HEK293T (cell line): Measurements from ENCODE around the gene CPNE2.

ENCODE experiments used
- CTCF ChIA-PET: fragments of 350-600 bp; formaldehyde crosslinking; extraction: SDS; loops from one replicate; lab custom pipeline; 2021; ENCODE audit warnings: antibody characterized with exemption, inconsistent platforms; lab: Yijun Ruan, JAX
- POLR2A ChIA-PET: fragments of 350-600 bp; formaldehyde crosslinking; extraction: SDS; loops from one replicate; lab custom pipeline; 2020; ENCODE audit warnings: antibody characterized with exemption, inconsistent platforms; lab: Yijun Ruan, JAX
- DNase-seq: peaks from one replicate; pipeline ENCODE4 v3.0.0; 2012; ENCODE audit warnings: mixed read lengths; ENCODE audit errors: extremely low spot score
- ARNT ChIP-seq: fragments of 450-650 bp; IDR thresholded peaks from 2 replicates; pipeline ENCODE4 v1.6.1; 2017; ENCODE audit warnings: mild to moderate bottlenecking
- BHLHE40 ChIP-seq: fragments of 450-650 bp; IDR thresholded peaks from 2 replicates; pipeline ENCODE4 v1.6.1; 2016; ENCODE audit warnings: mild to moderate bottlenecking, moderate library complexity, borderline replicate concordance
- CTBP1 ChIP-seq: fragments of 450-650 bp; IDR thresholded peaks from 2 replicates; pipeline ENCODE4 v1.6.1; 2016; ENCODE audit warnings: borderline replicate concordance
- ELF4 ChIP-seq: fragments of 450-650 bp; IDR thresholded peaks from 2 replicates; pipeline ENCODE4 v1.6.1; 2017; ENCODE audit warnings: antibody characterized with exemption
- FOXA1 ChIP-seq: fragments of 450-650 bp; IDR thresholded peaks from 2 replicates; pipeline ENCODE4 v1.6.1; 2016; ENCODE audit warnings: mild to moderate bottlenecking
- FOXK2 ChIP-seq: fragments of 450-650 bp; IDR thresholded peaks from 2 replicates; pipeline ENCODE4 v1.6.1; 2016; ENCODE audit warnings: mild to moderate bottlenecking
- FOXM1 ChIP-seq: fragments of 450-650 bp; IDR thresholded peaks from 2 replicates; pipeline ENCODE4 v1.6.1; 2017; ENCODE audit warnings: mild to moderate bottlenecking, borderline replicate concordance
- HDGF ChIP-seq: fragments of 450-650 bp; IDR thresholded peaks from 2 replicates; pipeline ENCODE4 v1.6.1; 2017; ENCODE audit warnings: antibody characterized with exemption, borderline replicate concordance
- L3MBTL2 ChIP-seq: fragments of 450-650 bp; conservative IDR thresholded peaks from 2 replicates; pipeline ENCODE4 v1.6.1; 2016; ENCODE audit warnings: mild to moderate bottlenecking
- LEF1 ChIP-seq: fragments of 450-650 bp; IDR thresholded peaks from 2 replicates; pipeline ENCODE4 v1.6.1; 2017; ENCODE audit warnings: mild to moderate bottlenecking, borderline replicate concordance
- NFRKB ChIP-seq: fragments of 450-650 bp; IDR thresholded peaks from 2 replicates; pipeline ENCODE4 v1.6.1; 2016; ENCODE audit warnings: mild to moderate bottlenecking, moderate library complexity
- PKNOX1 ChIP-seq: fragments of 450-650 bp; IDR thresholded peaks from 2 replicates; pipeline ENCODE4 v1.6.1; 2016
- SP1 ChIP-seq: fragments of 450-650 bp; IDR thresholded peaks from 2 replicates; pipeline ENCODE4 v1.6.1; 2017
- SUZ12 ChIP-seq: fragments of 450-650 bp; IDR thresholded peaks from 2 replicates; pipeline ENCODE4 v1.6.1; 2016; ENCODE audit warnings: mild to moderate bottlenecking
- TARDBP ChIP-seq: fragments of 450-650 bp; IDR thresholded peaks from 2 replicates; pipeline ENCODE4 v1.6.1; 2016
- ZNF384 ChIP-seq: fragments of 450-650 bp; IDR thresholded peaks from 2 replicates; pipeline ENCODE4 v1.6.1; 2016

Gene CPNE2

GRCh38 chr16:57091975-57092785, at the start of gene CPNE2:
Gene CPNE2, plus strand, starts transcription at chr16:57092583. Its CDS starts 18,160 bp downstream, at chr16:57110743.
- DNase-seq, result peak; percentile 70
- TF ChIP-seq CTBP1 (no peak), PKNOX1 (no peak), FOXK2 (no peak), SUZ12 (no peak), TARDBP (no peak), NFRKB (no peak), L3MBTL2 (no peak), FOXM1 (no peak), FOXA1 (no peak), SP1 (no peak), BHLHE40 (no peak), ELF4 (no peak), LEF1 (no peak), HDGF (no peak), ZNF384 (no peak), ARNT (no peak)
- ChIA-PET CTCF (interaction anchor here (0.5 to 2.3 kb wide), 7 partner anchors 8 to 330 kb away, joined by 3 to 11 read pairs (median 4); no protein-coding TSS in a partner anchor), POLR2A (interaction anchor here (0.8 to 2.0 kb wide), 12 partner anchors 7 to 153 kb away, joined by 3 to 6 read pairs (median 4); partner anchors contain the start of gene ARL2BP)

- no peak for DNase-seq
- CTCF ChIA-PET, result no interaction called here
- TF ChIP-seq SP1 (no peak), BHLHE40 (no peak), SUZ12 (no peak), PKNOX1 (no peak), TARDBP (no peak), LEF1 (no peak), ELF4 (no peak), FOXK2 (no peak), FOXA1 (no peak), L3MBTL2 (no peak), HDGF (no peak), CTBP1 (no peak), ZNF384 (no peak), FOXM1 (no peak), ARNT (no peak), NFRKB (no peak)
- POLR2A ChIA-PET, result no interaction called here
Observed at GRCh38 chr16:57043248-57043647, 49.1 kb upstream of the CPNE2 start.

GRCh38 chr16:57044931-57045693, 47.3 kb upstream of the CPNE2 start:
- DNase-seq, result no peak
- ChIA-PET POLR2A (interaction anchor here (1.3 kb wide), 1 partner anchor 10 kb away, joined by 3 read pairs; no protein-coding TSS in a partner anchor), CTCF (interaction anchor here (0.9 to 2.1 kb wide), 4 partner anchors 15 to 81 kb away, joined by 3 to 15 read pairs (median 4); no protein-coding TSS in a partner anchor)
- TF ChIP-seq CTBP1 (no peak), BHLHE40 (no peak), ARNT (no peak), SP1 (no peak), FOXA1 (no peak), FOXM1 (no peak)

- TF ChIP-seq FOXK2 (no peak), ELF4 (no peak), FOXA1 (no peak), BHLHE40 (no peak), ARNT (no peak), FOXM1 (no peak), ZNF384 (no peak), HDGF (no peak), PKNOX1 (no peak), SUZ12 (no peak), LEF1 (no peak), SP1 (no peak), L3MBTL2 (no peak), TARDBP (no peak), NFRKB (no peak), CTBP1 (no peak)
- peak; percentile 80 for DNase-seq
- ChIA-PET CTCF (interaction anchor here (0.8 to 2.1 kb wide), 5 partner anchors 16 to 82 kb away, joined by 3 to 15 read pairs (median 3); no protein-coding TSS in a partner anchor), POLR2A (interaction anchor here (1.3 kb wide), 1 partner anchor 9 kb away, joined by 3 read pairs; no protein-coding TSS in a partner anchor)
Observed at GRCh38 chr16:57045694-57046381, 46.5 kb upstream of the CPNE2 start.

GRCh38 chr16:57048095-57048494, 44.3 kb upstream of the CPNE2 start:
- ChIA-PET POLR2A (no interaction called here), CTCF (no interaction called here)
- TF ChIP-seq ARNT (no peak), FOXM1 (no peak), SP1 (no peak), SUZ12 (no peak), ELF4 (no peak)
- DNase-seq, result no peak
